ENCODE data around the gene SHB.

SHB gene

GRCh38 chr9:37904445-37905130 is 164.4 kb downstream of the SHB start:
- H2AK5ac ChIP-seq (ENCODE audit: low read length, severe bottlenecking), result peak overlapping the region; percentile 9
- no peaks in the 10 kb centered on the region for H3K27me3 ChIP-seq (ENCODE audit: control insufficient read depth in 1 of 2, insufficient read depth in 1 of 2, low read length in 2 of 2)

GRCh38 chr9:37903647-37904444 is 165.2 kb downstream of the SHB start, which contains the start of gene SLC25A51:
SLC25A51 (minus strand) TSS chr9:37904127; CDS start chr9:37888550, 15,577 bp downstream.
- Histone ChIP-seq H3K27me3 (ENCODE audit: control insufficient read depth in 1 of 2, insufficient read depth in 1 of 2, low read length in 2 of 2) (no peaks in the 10 kb centered on the region), H3K4me2 (ENCODE audit: low read length, poor library complexity, severe bottlenecking) (peak within 1 kb of the TSS; percentile 76), H3K9me3 (ENCODE audit: control insufficient read depth, low read length) (no peaks in the 10 kb centered on the region), H3K79me1 (replicated peaks; ENCODE audit: low read length, poor library complexity, severe bottlenecking) (peaks cover 15% of the 10 kb centered on the region), H2AK5ac (ENCODE audit: low read length, severe bottlenecking) (peak within 1 kb of the TSS; percentile 9), H3K4me3 (ENCODE audit: insufficient read depth in 1 of 2, low read depth in 1 of 2, low read length in 2 of 2) (peak within 1 kb of the TSS; percentile 86 to 95), H2BK120ac (ENCODE audit: low read depth, low read length) (peak within 1 kb of the TSS; percentile 71), H3K9ac (ENCODE audit: low read length) (peak within 1 kb of the TSS; percentile 90), H3K23ac (ENCODE audit: low read length in 2 of 2) (peak within 1 kb of the TSS in 1 of 2 experiments; percentile 56), H3K36me3 (ENCODE audit: control insufficient read depth in 1 of 2, insufficient read depth in 2 of 2, low read depth in 1 of 2, low read length in 2 of 2) (peaks cover 6 to 10% of the 10 kb centered on the region in 2 experiments), H3K4ac (ENCODE audit: low read depth in 1 of 2, low read length in 2 of 2) (peak within 1 kb of the TSS; percentile 84 to 89), H3K18ac (ENCODE audit: low read depth in 1 of 2, low read length in 2 of 2) (peak within 1 kb of the TSS; percentile 90 to 96), H2BK12ac (ENCODE audit: low read length in 2 of 2) (peak within 1 kb of the TSS; percentile 40 to 83), H2BK15ac (ENCODE audit: low read depth, poor library complexity, severe bottlenecking) (peak within 1 kb of the TSS; percentile 85), H4K91ac (ENCODE audit: low read length) (peak within 1 kb of the TSS; percentile 90), H3K27ac (ENCODE audit: low read length, poor library complexity, severe bottlenecking) (peak within 1 kb of the TSS; percentile 69), H3K4me1 (ENCODE audit: control insufficient read depth, insufficient read depth, low read depth, low read length) (peaks cover 10% of the 10 kb centered on the region), H2BK5ac (ENCODE audit: low read depth, low read length, poor library complexity, severe bottlenecking) (peak within 1 kb of the TSS; percentile 11), H4K8ac (ENCODE audit: low read length) (peak within 1 kb of the TSS; percentile 98), H3K14ac (ENCODE audit: low read length in 2 of 2) (peak within 1 kb of the TSS in 1 of 2 experiments; percentile 78), H2AFZ (ENCODE audit: low read depth, low read length) (peak within 1 kb of the TSS; percentile 86)
- 0% methylated on average over 64 of the region's 84 CpGs for WGBS
- peak; percentile 92 for DNase-seq

More at GRCh38 chr9:37904445-37905130, 164.4 kb downstream of the SHB start:
- peak overlapping the region; percentile 69 for H3K27ac ChIP-seq (ENCODE audit: low read length, poor library complexity, severe bottlenecking)
- no peak overlapping the region for H2BK5ac ChIP-seq (ENCODE audit: low read depth, low read length, poor library complexity, severe bottlenecking)
- peaks cover 13% of the 10 kb centered on the region for H3K79me1 ChIP-seq (replicated peaks; ENCODE audit: low read length, poor library complexity, severe bottlenecking)
- H3K23ac ChIP-seq (ENCODE audit: low read length in 2 of 2), result no peak overlapping the region
- H3K9ac ChIP-seq (ENCODE audit: low read length), result peak overlapping the region; percentile 90
- WGBS, result 48% methylated on average over 35 of the region's 36 CpGs
- no peak overlapping the region for H2BK15ac ChIP-seq (ENCODE audit: low read depth, poor library complexity, severe bottlenecking)
- H3K4me2 ChIP-seq (ENCODE audit: low read length, poor library complexity, severe bottlenecking), result peak overlapping the region; percentile 74
- no peak overlapping the region for H3K14ac ChIP-seq (ENCODE audit: low read length in 2 of 2)
- peak overlapping the region in 1 of 2 experiments; percentile 1 for H2BK12ac ChIP-seq (ENCODE audit: low read length in 2 of 2)
- H3K18ac ChIP-seq (ENCODE audit: low read depth in 1 of 2, low read length in 2 of 2), result peak overlapping the region; percentile 21 to 66
- peak overlapping the region; percentile 96 for H4K8ac ChIP-seq (ENCODE audit: low read length)
- H4K91ac ChIP-seq (ENCODE audit: low read length), result peak overlapping the region; percentile 70
- no peaks in the 10 kb centered on the region for H3K9me3 ChIP-seq (ENCODE audit: control insufficient read depth, low read length)
- peak overlapping the region; percentile 54 for H2AFZ ChIP-seq (ENCODE audit: low read depth, low read length)
- no peak overlapping the region for H2BK120ac ChIP-seq (ENCODE audit: low read depth, low read length)
- no peak for DNase-seq
- H3K4me3 ChIP-seq (ENCODE audit: insufficient read depth in 1 of 2, low read depth in 1 of 2, low read length in 2 of 2), result peak overlapping the region; percentile 86 to 95
- H3K36me3 ChIP-seq (ENCODE audit: control insufficient read depth in 1 of 2, insufficient read depth in 2 of 2, low read depth in 1 of 2, low read length in 2 of 2), result peaks cover 0 to 6% of the 10 kb centered on the region in 2 experiments
- H3K4me1 ChIP-seq (ENCODE audit: control insufficient read depth, insufficient read depth, low read depth, low read length), result peaks cover 7% of the 10 kb centered on the region
- H3K4ac ChIP-seq (ENCODE audit: low read depth in 1 of 2, low read length in 2 of 2), result peak overlapping the region; percentile 57 to 84

GRCh38 chr9:37902796-37903646 is 166.0 kb downstream of the SHB start:
- Histone ChIP-seq H2BK5ac (ENCODE audit: low read depth, low read length, poor library complexity, severe bottlenecking) (no peak overlapping the region), H2BK12ac (ENCODE audit: low read length in 2 of 2) (no peak overlapping the region)
- 2% methylated on average over 17 of the region's 17 CpGs for WGBS

More at GRCh38 chr9:37902796-37903646, 166.0 kb downstream of the SHB start:
- peaks cover 10% of the 10 kb centered on the region for H3K4me1 ChIP-seq (ENCODE audit: control insufficient read depth, insufficient read depth, low read depth, low read length)
- peak overlapping the region in 1 of 2 experiments; percentile 96 for H3K18ac ChIP-seq (ENCODE audit: low read depth in 1 of 2, low read length in 2 of 2)
- peaks cover 10 to 12% of the 10 kb centered on the region in 2 experiments for H3K36me3 ChIP-seq (ENCODE audit: control insufficient read depth in 1 of 2, insufficient read depth in 2 of 2, low read depth in 1 of 2, low read length in 2 of 2)
- H3K9ac ChIP-seq (ENCODE audit: low read length), result peak overlapping the region; percentile 90
- peak overlapping the region; percentile 86 to 95 for H3K4me3 ChIP-seq (ENCODE audit: insufficient read depth in 1 of 2, low read depth in 1 of 2, low read length in 2 of 2)
- H3K27ac ChIP-seq (ENCODE audit: low read length, poor library complexity, severe bottlenecking), result peak overlapping the region; percentile 37
- DNase-seq, result peak; percentile 73
- H3K79me1 ChIP-seq (replicated peaks; ENCODE audit: low read length, poor library complexity, severe bottlenecking), result peaks cover 15% of the 10 kb centered on the region
- H2AFZ ChIP-seq (ENCODE audit: low read depth, low read length), result peak overlapping the region; percentile 79
- H3K23ac ChIP-seq (ENCODE audit: low read length in 2 of 2), result peak overlapping the region in 1 of 2 experiments; percentile 42
- peak overlapping the region; percentile 76 for H3K4me2 ChIP-seq (ENCODE audit: low read length, poor library complexity, severe bottlenecking)
- no peak overlapping the region for H2BK15ac ChIP-seq (ENCODE audit: low read depth, poor library complexity, severe bottlenecking)
- H4K91ac ChIP-seq (ENCODE audit: low read length), result no peak overlapping the region
- H3K14ac ChIP-seq (ENCODE audit: low read length in 2 of 2), result peak overlapping the region in 1 of 2 experiments; percentile 39
- H4K8ac ChIP-seq (ENCODE audit: low read length), result no peak overlapping the region
- peak overlapping the region in 1 of 2 experiments; percentile 27 for H3K4ac ChIP-seq (ENCODE audit: low read depth in 1 of 2, low read length in 2 of 2)
- no peaks in the 10 kb centered on the region for H3K27me3 ChIP-seq (ENCODE audit: control insufficient read depth in 1 of 2, insufficient read depth in 1 of 2, low read length in 2 of 2)
- no peaks in the 10 kb centered on the region for H3K9me3 ChIP-seq (ENCODE audit: control insufficient read depth, low read length)
- no peak overlapping the region for H2BK120ac ChIP-seq (ENCODE audit: low read depth, low read length)
- H2AK5ac ChIP-seq (ENCODE audit: low read length, severe bottlenecking), result no peak overlapping the region

All from mesenchymal stem cell (in vitro differentiated cells and primary cell).